IPS DF 4.7 (cell line): ENCODE data around the gene MYH3.
"Not testable (repeated sequence)": the region's sequence is repeated elsewhere in the genome, so short reads cannot be mapped to it uniquely, and the experiment has no call there.

Experiments used
- DNase-seq: peaks from one replicate; pipeline ENCODE4 v3.0.0-alpha.2; 2013; ENCODE audit warnings: low spot score; ENCODE audit errors: extremely low read depth

Gene MYH3

GRCh38 chr17:10657148-10657547 lies at the start of gene MYH3:
Gene MYH3, minus strand, starts transcription at chr17:10657309. Its CDS starts 2,245 bp downstream, at chr17:10655064.
- DNase-seq, result no peak

- no peak for DNase-seq
These were observed 48.6 kb upstream of the MYH3 start for GRCh38 chr17:10705727-10706126.

GRCh38 chr17:10702574-10702973 lies 45.5 kb upstream of the MYH3 start:
- no peak for DNase-seq

DNA sequence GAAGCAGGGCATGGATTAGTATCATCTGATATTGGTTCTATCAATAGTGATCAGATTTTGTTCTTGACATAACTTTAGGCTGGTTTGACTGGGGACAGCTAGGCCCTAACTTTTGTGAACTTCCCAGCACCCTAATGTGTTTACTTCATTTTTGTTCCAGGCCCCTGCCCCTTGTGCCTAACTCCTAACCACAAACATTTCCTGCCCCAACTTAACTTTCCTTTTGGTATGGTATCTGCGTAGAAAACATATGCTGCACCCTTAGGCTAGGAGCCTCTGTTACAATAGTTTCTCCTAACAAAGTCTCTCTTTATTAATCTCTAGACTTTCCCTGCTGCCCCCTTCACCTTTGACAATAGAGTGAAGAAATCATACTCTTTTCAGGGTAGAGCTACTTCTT lies 42.7 kb upstream of the MYH3 start:
- DNase-seq, result no peak

DNA sequence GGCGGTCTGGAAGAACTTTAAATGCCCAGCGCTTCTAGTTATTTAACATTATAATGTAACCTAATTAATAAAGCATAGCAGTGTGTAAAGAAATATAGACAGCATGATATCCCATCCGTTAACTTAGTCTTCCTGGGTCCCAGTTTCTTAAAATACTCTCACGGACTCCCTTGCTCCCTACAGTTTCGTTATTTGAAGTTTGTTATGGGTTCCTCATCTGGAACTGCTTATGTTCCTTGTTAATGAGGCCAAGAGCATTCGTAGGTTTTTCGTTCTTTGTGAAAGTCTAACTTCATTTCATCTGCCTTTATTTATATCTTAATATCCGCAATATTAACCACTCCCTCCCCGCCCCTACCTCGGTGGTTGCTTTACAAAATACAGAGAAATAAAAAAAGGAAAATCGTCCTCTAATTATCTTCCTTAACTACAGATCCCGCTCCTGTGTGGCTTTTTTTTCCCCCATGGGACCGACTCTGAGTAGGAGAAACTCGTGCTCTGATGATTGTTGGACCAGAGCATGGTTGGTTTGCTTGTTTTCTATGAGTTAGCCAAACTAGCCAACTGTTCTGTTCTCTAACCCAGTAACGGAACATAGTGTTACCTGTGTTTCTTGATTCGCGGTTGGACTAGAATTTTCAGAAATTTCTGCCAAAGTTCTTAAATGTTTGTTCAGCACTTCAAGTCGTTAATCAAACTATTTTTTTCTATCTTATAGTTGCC lies 41.1 kb upstream of the MYH3 start:
- no peak for DNase-seq

DNA sequence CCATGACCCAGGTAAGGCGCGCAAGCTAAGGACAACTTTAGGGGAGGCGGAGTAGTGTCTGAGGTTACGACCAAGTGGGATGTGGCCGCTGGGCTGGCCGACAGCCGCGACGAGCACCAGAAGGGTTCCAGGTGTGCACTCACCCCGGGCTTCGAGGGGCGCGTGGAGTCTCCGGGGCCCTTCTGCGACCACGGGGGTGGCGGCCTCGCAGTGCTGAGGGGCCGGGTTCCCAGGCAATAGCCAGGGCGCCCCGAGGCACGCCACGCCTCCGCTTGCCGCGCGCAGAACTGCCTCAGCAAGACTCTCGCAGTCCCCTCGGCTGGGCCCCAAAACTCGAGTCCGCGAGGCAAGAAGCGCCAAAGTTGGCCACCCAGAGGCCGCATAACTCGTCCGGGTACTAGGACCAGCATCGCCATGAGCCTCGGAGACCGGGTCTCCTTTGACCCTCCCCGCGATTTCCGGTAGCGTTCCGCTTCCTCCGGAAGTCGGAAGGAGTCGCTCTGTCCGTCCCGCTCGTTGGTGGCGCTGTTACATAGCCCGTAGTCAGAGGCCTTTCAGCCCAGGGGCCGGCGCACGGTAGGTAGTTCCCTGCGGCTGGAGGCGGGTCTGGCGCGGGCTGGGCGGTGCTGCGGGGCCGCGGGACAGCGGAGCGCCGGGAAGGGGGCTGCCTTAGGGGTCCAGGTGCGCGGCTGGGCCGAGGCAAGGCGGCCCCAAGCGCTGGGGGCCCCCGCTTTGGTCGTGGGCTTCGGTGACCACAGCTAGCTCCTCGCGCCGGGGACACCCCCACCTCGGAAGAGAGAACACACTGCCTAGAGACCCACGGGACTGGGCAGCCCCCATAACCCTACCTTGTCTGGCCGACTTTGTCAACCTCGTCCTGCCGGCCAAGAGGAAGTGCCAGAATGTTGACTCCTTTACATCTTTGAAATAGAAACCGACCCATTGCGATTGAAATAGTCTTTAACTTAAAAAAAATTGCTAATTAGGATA lies 40.3 kb upstream of the MYH3 start, which contains the start of the genes ADPRM and SCO1:
ADPRM (plus strand) TSS at position 503 of the 990 bp plus-strand sequence. CDS start 7,333 bp downstream, outside the sequence.
SCO1 (minus strand) TSS at position 442 of the 990 bp plus-strand sequence; CDS start at position 416, 26 bp downstream.
- peak; percentile 82 for DNase-seq

- not testable (repeated sequence) for DNase-seq
These were observed 38.8 kb upstream of the MYH3 start for GRCh38 chr17:10695875-10696407.

GRCh38 chr17:10687499-10687898 lies 30.4 kb upstream of the MYH3 start:
- DNase-seq, result no peak

DNA sequence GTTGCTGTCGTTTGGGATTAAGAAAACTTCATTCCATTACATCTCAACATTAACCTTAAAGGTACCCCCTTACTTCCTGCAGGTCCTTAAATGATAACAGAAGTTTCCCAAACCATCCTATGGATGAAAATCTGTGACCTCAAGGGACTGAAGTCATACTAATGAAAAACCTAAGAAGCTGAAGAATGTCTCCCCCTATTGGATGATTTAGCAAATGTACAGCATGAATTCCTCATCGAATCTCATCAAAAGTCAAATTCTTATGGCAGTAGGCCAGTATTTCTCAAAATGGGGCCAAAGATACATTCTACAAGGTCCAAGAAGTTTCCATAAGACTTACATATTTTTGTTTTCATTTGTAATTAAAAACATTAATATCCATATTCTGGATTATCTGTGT lies 26.7 kb upstream of the MYH3 start:
- no peak for DNase-seq

GRCh38 chr17:10681866-10682446 lies 24.8 kb upstream of the MYH3 start:
- DNase-seq, result no peak

GRCh38 chr17:10674704-10675103 lies 17.6 kb upstream of the MYH3 start:
- DNase-seq, result no peak

DNA sequence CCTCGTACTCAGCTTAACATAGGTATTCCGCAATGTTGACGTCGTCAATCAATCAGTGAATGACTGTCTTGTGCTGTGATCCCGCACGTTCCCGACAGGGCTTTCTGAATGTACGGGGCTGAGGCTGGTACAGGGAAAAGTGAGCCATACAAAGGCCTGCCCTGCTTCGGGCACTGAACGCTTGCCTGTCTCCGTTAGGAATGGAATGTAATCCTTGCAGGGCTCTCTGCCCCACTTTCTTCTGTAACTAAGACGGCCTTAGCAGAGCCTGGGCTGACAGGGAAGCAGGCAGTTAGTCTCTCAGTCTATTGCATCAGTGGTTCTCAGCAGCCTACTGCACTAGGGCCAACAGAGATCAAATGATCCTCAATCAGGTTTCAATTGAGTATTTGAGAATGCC lies 16.2 kb upstream of the MYH3 start:
- DNase-seq, result no peak

DNA sequence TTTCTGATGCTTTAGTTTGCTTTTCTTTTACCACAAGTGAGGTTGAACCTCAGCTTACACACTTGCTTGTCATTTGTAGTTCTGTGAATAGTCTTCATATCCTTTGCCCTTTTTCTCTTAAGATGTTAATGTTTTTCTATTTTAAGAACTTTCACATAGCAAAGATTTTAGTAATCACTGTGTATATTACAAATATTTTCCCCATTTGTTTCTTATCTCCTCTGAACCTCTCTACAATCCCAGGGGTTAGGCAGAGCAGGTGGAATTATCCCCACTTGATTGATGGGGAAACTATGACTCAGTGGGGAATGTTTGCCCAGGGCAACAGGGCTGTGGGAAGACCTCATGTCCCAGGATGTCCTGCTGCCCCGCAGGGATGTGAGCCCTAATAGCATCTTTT lies 11.7 kb upstream of the MYH3 start:
- no peak for DNase-seq

DNA sequence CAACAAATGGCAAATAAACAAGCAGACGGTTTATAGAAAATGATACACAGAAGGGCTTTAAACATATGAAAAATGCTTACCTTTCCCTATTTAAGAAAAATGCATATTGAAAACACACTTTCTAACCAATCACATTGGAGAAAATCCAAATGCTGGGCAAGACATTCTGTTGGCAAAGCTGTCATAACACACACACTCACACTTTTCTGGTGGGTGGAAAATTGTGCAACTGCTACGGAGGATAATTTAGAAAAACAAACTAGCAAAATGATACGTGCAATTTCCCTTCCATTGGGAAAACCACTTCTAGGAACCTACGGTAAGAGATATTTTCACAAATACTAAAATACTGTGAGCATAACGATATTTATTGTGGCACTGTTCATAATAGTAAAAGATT lies 9.8 kb upstream of the MYH3 start:
- DNase-seq, result no peak

DNA sequence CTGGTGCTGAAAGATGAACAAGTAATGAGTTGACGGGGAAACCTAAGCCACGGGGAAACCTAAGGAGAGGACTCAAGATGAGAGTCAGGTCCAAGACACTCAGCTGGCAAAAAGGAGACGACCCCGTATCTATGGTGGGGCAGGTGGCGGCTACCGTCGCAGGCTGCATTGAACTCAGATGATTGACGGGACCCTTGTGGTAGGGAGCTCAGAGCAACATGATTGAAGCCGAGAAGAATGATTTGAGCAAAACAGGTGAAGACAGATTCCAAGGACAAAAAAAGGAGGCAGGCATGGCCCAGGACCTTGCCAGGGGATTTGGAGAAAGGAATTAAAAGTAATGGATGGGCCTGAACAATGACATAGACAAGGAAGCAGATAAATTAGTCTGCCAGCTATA lies 7.5 kb upstream of the MYH3 start:
- DNase-seq, result no peak

DNA sequence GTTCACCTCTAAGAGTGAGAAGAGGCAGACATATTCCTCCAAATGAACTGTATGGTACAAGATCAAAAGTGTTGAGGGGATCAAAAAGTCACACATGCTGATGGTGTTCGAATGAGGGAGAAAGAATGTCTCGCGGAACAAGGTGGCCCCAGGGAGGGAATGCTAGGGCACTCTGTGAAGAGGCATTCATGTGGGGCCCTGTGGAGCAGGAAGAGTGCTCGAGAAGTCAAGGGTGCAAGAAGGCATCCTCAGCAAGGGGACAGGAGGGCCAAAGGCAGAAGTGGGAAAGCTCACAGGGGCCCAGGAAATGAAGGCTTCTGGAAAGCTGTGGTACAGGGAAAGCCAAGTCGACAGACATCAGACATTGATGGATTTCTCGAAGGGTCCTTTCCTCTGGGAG lies 6.1 kb upstream of the MYH3 start:
- DNase-seq, result no peak

DNA sequence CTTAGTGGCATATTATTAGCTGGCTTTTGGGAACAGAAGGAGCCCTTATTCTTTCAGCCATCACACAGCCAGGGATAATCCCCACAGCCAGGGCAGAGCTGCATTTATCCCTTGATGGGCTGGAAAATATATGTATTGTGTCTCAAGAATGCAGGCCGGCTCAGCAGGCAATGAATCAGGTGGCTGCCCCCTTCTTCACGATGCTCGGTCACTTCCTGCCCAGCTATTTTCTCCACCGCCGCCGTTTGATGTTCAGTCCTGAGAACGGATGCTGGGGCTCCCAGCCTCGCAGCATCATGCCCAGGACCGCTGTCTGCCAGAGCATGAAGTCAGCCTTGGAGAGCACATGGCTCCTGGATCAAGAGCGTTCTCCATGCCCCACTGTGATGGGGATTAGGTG lies 4.3 kb upstream of the MYH3 start:
- DNase-seq, result no peak

DNA sequence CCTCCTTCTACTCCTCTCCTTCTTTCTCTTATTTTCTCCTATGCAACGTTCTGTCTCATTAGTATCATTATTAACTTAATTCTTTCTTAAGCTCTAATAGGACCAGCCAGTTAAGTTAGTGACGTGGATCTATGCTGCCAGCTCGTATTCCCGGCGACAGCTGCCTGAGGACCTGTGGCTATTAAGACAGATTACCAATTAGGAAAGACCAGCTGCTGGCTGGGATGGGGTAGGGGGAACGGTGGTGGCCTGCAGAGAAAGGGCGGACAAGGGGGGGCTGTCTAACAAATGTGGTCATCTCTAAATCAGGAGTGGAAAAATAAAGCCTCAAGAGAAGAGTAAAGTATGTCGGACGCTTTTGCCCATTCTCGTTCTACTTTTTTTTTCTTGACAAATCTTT lies 770 bp upstream of the MYH3 start:
- DNase-seq, result no peak

DNA sequence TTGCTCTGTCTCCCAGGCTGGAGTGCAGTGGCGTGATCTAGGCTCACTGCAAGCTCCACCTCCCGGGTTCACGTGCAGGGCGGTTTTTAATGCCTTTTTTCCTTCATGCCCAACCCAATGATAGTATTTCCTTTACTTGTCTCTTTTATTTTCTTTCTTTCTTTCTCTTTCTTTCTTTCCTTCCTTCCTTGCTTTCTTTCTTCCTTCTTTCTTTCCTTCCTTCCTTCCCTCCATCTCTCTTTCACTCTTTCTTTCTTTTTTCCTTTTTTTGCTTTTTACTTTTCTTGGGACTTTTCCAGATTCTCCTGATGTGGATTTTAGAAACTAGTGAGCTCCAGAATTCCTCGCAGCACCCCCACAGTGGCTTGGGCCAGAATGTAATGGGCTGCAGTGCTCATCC lies 3.1 kb downstream of the MYH3 start:
- no peak for DNase-seq

DNA sequence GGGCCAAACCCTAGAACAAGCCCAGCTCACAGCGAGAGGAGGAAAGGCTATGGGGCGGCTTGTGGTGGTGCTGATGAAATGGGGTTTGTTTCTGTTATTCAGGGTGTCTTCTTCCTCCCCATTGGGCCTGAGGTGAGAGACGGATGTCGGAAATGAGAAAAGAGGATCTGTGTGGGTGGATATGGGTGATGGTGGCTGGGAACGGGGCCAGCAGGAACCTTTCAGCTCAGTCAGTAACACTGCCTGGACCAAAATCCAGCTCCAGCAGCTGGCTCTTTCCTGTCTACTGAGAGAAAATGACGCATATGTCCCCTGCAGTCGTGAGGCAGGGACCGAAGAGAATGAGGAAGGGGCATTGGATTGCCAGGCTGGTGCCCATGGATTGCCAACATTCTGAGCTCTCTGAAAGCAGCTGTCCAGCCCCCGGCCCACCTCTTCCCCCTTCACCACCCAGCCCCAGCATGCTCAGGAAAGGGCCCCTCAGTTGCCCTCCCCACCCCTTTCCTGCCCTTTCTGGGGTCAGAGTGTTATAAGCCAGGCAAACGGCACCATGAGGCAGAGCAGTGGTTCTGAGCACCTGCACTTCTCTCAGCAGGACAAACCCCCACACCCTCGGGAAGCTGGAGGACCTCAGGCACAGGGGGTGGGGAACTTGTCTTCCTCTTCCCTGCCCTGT lies 4.0 kb downstream of the MYH3 start:
- no peak for DNase-seq

- DNase-seq, result no peak
These were observed 5.2 kb downstream of the MYH3 start for GRCh38 chr17:10651927-10652326.
